Pancreas (tissue), 10 donors: Measurements from ENCODE around the gene ISYNA1. TPM values are rescaled to one million over a fixed set of nuclear protein-coding genes. Genes with fewer than 3 reads are reported as not detected.
A peak's percentile ranks its signal among the peaks of the same experiment; 100 is the strongest.

Source experiments
- ATAC-seq, 4 donors: fragments of 200-7000 bp; cut with Tn5 transposase; one replicate each; pipeline versions ENCODE4 v1.8.0 to v1.9.1; 2020; ENCODE audit warnings: mild to moderate bottlenecking in 4 of 4, moderate library complexity in 4 of 4
- DNase-seq, 6 donors: peaks; one replicate each; pipeline ENCODE4 v3.0.0-alpha.2; 2020
- FAIRE-seq: peaks from 2 replicates; lab custom pipeline; 2012; peaks lifted over from hg19 to GRCh38; lab: Jason Lieb, UNC
- H3K27ac ChIP-seq, 4 donors: fragments of 200-600 bp; sonication (generic); 1 replicate in 3 of 4; 2 replicates in 1 of 4; pipeline versions ENCODE4 v1.5.0 to v1.8.0; 2020
- H3K27me3 ChIP-seq, 4 donors: fragments of 200-600 bp; one replicate each; pipeline ENCODE4 v1.8.0; 2021
- H3K36me3 ChIP-seq, 3 donors: fragments of 200-600 bp; sonication (generic) in 1 of 3; one replicate each; pipeline versions ENCODE4 v1.5.0 to v1.8.0; 2020 to 2021
- H3K4me1 ChIP-seq, 3 donors: fragments of 200-600 bp; one replicate each; pipeline ENCODE4 v1.8.0; 2021
- H3K4me3 ChIP-seq, 4 donors: fragments of 200-600 bp; sonication (generic) in 2 of 4; one replicate each; pipeline versions ENCODE4 v1.5.0 to v1.8.0; 2020 to 2021
- H3K9me3 ChIP-seq, 4 donors: fragments of 200-600 bp; one replicate each; pipeline ENCODE4 v1.8.0; 2021
- WGBS, 2 donors: extraction: QIAGEN DNeasy Blood & Tissue Kit; methylation state at CpG; one replicate each; pipeline ENCODE4 v1.1.7; 2013; 5-methylcytosine and 5-hydroxymethylcytosine counted together
- intact Hi-C, 3 donors: fragments of 100-400 bp; cut with DNase I; formaldehyde crosslinking; loops; one replicate each; pipeline versions ENCODE4 v1.11.1 to v1.14.2; 2022
- polyA plus RNA-seq, 2 donors: library from polyadenylated mRNA; stranded (reverse); fragments of 200-250 nt; gene quantifications; one replicate each; pipeline ENCODE4 v1.2.3, GENCODE V29; 2013
- total RNA-seq, 6 donors: library from RNA; stranded (reverse); fragmentation: NEBNext Ultra II Directional in 4 of 6; extraction: Animal tissue kit (Norgen Biotek cat#: 25700) in 4 of 6; gene quantifications; one replicate each; pipeline versions ENCODE4 v1.2.1 to v1.2.4, GENCODE V29; 2021 to 2023
- TF ChIP-seq, protein P1 (sequence below), 4 donors: fragments of 200-600 bp; sonication (generic) in 3 of 4; IDR thresholded peaks; one replicate each; pipeline versions ENCODE4 v1.5.0 to v1.8.0; 2021; ENCODE audit warnings: antibody characterized with exemption in 4 of 4
- donor health status: healthy with polysubstance abuse.
- donor health status: DM: no; HTN: no; CAD: no; lungs with moderate emphysema.
- donor health status: DM: no; HTN: no; CAD: no.
- donor health status: control.
- donor health status: control.
- donor health status: Bipolar disorder and iron deficiency.
- donor health status: DM: yes; HTN: yes; CAD: no.
- donor health status: DM: no; HTN: no; CAD: no.
- donor health status: DM: no; HTN: no; CAD: no.
- donor health status: DM: yes; HTN: yes; CAD: no.

The ISYNA1 gene
- total and polyA plus RNA-seq, 8 donors: 26.1 to 309 (median 48.2) TPM

DNA sequence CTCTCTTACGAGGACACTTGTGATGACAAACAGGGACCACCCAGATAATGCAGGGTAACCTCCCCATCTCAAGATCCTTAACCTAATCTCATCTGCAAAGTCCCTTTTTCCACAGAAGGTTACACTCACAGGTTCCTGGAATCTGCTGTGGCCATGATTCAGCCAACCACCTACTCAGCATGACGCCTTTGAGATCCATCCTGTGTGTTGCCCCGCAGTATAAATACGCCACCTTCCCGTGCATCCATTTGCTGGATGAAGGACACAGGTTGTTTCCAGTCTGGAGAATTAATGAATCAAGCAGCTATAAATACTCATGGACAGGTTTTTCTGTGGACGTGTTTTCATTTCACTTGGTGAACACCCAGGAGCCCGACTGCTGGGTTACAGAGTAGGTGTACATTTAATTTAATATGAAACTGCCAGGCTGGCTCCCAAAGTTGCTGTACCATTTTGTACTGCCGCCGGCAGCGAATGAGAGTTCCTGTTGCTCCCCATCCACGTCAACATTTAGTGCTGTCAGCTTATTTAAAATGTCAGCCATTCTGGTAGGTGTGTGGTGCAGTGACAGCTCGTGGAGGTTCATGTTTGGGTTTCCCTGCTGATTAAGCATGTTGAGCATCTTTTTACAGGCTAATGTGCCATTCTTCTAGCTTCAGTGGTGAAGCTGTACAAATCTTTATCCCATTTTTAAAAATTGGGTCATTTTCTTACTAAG, 43.7 kb upstream of the ISYNA1 start:
- DNase-seq: no peak
- Histone ChIP-seq H3K36me3 (no peaks in the 10 kb centered on the region), H3K27me3 (no peaks in the 10 kb centered on the region), H3K4me1 (peaks cover 6 to 29% (median 19%) of the 10 kb centered on the region in 3 donors), H3K27ac (no peak overlapping the region), H3K4me3 (no peak overlapping the region), H3K9me3 (no peaks in the 10 kb centered on the region)
- WGBS, 2 donors: 93% methylated on average over 12 of the region's 12 CpGs
- TF ChIP-seq, protein P1, sequence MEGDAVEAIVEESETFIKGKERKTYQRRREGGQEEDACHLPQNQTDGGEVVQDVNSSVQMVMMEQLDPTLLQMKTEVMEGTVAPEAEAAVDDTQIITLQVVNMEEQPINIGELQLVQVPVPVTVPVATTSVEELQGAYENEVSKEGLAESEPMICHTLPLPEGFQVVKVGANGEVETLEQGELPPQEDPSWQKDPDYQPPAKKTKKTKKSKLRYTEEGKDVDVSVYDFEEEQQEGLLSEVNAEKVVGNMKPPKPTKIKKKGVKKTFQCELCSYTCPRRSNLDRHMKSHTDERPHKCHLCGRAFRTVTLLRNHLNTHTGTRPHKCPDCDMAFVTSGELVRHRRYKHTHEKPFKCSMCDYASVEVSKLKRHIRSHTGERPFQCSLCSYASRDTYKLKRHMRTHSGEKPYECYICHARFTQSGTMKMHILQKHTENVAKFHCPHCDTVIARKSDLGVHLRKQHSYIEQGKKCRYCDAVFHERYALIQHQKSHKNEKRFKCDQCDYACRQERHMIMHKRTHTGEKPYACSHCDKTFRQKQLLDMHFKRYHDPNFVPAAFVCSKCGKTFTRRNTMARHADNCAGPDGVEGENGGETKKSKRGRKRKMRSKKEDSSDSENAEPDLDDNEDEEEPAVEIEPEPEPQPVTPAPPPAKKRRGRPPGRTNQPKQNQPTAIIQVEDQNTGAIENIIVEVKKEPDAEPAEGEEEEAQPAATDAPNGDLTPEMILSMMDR (IDR thresholded peaks at IDR 0.05): no peak
- no peak for ATAC-seq
- intact Hi-C loops: no loop called here
- no peak for FAIRE-seq

DNA sequence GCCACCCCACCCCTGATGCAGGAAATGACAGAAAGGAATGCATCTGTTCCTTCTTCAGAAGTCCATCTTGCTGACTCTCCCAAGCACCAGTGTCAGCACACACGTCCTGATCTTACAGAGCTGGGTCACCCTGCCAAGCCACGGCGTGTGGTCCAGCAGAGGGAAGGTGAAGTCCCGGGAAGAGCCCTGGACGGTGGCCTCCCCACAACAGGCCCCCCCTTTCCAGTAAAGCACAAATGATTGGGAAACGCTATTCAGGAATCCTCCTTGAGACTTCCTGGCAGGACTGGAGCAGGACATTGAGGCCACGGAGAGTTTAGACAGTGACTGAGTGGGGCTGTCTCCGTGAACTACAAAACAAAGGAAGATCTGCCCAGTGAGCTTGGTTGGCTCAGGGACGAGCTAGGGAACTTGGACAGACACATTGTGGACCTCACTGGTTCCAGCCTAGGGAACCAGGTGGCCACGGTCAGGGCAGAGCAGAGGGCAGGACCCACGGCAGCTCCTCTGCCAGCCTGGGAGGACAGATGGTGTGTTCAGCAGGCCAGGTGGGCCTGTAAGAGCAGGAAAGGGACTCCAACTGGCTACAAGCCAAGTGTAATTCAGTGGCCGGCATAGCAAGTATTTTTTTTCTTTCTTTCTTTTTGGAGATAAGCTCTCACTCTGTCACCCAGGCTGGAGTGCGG, 42.2 kb upstream of the ISYNA1 start:
- no peaks in the 10 kb centered on the region for H3K36me3 ChIP-seq
- H3K27ac ChIP-seq: peak overlapping the region in 3 of 4 donors; percentile 42 to 81 (median 73)
- peak; percentile 40 to 75 (median 56) for ATAC-seq
- H3K4me1 ChIP-seq: peaks cover 6 to 25% (median 10%) of the 10 kb centered on the region in 3 donors
- DNase-seq: no peak
- 44 to 50% methylated on average over 13 of the region's 13 CpGs for WGBS, 2 donors
- no peaks in the 10 kb centered on the region for H3K27me3 ChIP-seq
- intact Hi-C loops: no loop called here
- FAIRE-seq: no peak
- H3K4me3 ChIP-seq: no peak overlapping the region
- H3K9me3 ChIP-seq: no peaks in the 10 kb centered on the region
- TF ChIP-seq, protein P1 (IDR thresholded peaks at IDR 0.05): no peak

DNA sequence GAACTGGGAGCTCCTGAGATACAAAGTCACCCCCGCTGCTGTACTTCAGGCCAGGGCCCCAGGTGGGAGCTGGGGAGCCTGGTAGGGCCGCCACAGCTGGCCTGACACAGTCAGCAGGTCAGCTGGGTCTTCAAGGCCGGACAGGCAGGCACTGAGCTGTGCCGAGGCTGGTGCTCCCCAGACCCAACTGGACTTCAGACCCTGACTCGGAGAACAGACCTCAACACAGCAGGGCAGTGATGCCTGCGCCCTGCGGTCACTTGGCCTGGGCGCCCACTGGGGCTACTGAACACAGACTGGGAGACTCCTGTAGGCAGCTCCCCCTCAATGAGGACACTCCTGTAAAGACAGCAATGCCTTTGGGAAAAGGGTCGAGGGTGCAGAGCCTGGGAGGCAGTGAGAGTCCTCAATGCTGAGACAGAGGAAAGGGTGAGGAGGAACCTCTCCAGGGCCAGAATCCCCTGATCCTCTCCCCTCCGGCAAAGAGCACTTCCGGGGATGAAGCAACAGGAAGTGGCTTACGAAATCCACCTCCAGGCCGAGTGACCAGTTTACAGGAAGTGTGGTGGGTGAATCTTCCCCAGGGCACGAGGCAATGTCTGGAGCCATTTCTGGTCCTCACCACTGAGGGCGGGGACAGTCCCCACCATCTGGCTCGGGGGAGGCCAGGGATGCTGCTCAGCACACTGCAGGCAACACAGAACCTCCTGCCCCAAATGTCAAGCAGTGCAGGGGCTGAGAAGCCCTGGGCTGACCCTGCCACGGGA, 40.8 kb upstream of the ISYNA1 start:
- TF ChIP-seq, protein P1 (IDR thresholded peaks at IDR 0.05): no peak
- Histone ChIP-seq H3K4me1 (peaks cover 6 to 25% (median 10%) of the 10 kb centered on the region in 3 donors), H3K9me3 (no peaks in the 10 kb centered on the region), H3K36me3 (no peaks in the 10 kb centered on the region), H3K27me3 (no peaks in the 10 kb centered on the region), H3K4me3 (no peak overlapping the region), H3K27ac (peak overlapping the region in 3 of 4 donors; percentile 42 to 81 (median 73))
- 69 to 74% methylated on average over 17 of the region's 17 CpGs for WGBS, 2 donors
- ATAC-seq (peak; percentile 33 to 81 (median 65)), FAIRE-seq (no peak), DNase-seq (peak in 1 of 6 donors; percentile 70)
- intact Hi-C loops: loop anchor here in 1 of 3 donors (10.0 kb wide), 1 partner anchor 86 kb away; no protein-coding TSS in a partner anchor

DNA sequence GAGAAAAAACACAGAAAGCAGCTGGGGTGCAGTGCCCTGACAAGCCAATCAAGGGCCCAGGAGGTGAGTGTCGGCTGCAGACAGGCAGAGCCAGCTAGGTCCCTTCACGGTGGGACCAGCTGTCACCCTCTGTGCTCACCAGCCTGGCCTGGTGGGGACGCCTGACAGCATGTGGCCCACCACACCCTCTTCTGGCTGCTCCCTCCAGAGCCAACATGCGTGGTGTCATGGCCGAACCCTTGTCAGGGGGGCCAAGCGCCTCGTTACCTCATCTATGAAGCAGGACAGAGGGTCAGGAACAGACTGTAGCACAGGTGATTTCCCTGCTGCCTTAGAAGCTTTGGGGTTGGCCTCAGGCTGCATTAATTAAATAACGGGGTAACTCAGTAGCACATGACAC, 40.0 kb upstream of the ISYNA1 start:
- DNase-seq: no peak
- Histone ChIP-seq H3K4me3 (no peak overlapping the region), H3K9me3 (no peaks in the 10 kb centered on the region), H3K4me1 (peaks cover 6 to 25% (median 10%) of the 10 kb centered on the region in 3 donors), H3K27ac (peak overlapping the region in 3 of 4 donors; percentile 42 to 81 (median 73)), H3K27me3 (no peaks in the 10 kb centered on the region), H3K36me3 (no peaks in the 10 kb centered on the region)
- FAIRE-seq: no peak
- 83 to 89% methylated on average over 8 of the region's 8 CpGs for WGBS, 2 donors
- TF ChIP-seq, protein P1 (IDR thresholded peaks at IDR 0.05): no peak
- intact Hi-C loops: loop anchor here in 1 of 3 donors (10.0 kb wide), 1 partner anchor 87 kb away; no protein-coding TSS in a partner anchor
- ATAC-seq: no peak
